OCI-LY7 (cell line): Measurements from ENCODE around the gene LMX1A. TPM values are rescaled to one million over a fixed set of nuclear protein-coding genes. Genes with fewer than 3 reads are reported as not detected.

Experiments
- BruUV-seq: library from RNA; stranded (reverse); fragments of 400-500 nt; replicated peaks from 2 replicates; lab custom pipeline; 2021; lab: Mats Ljungman, UMichigan
- CTCF ChIA-PET: fragments of 300-600 bp; sonication (Branson Sonifier 250); formaldehyde crosslinking; loops from one replicate; lab custom pipeline; 2022; ENCODE audit warnings: antibody characterized with exemption; ENCODE audit not compliant: unreplicated experiment; lab: Charles Lee
- POLR2A ChIA-PET: fragments of 300-600 bp; sonication (Branson Sonifier 250); formaldehyde crosslinking; loops from one replicate; lab custom pipeline; 2022; ENCODE audit warnings: antibody characterized with exemption; lab: Charles Lee
- DNase-seq: peaks from one replicate; pipeline ENCODE4 v3.0.0-alpha.2; 2015; ENCODE audit warnings: low spot score
- H2AFZ ChIP-seq: fragments of 200-600 bp; sonication (generic), shearing (Covaris generic); 2 replicates; pipeline ENCODE4 v1.6.1; 2014; ENCODE audit warnings: mild to moderate bottlenecking, antibody characterized with exemption, low read length, moderate library complexity
- H3K27ac ChIP-seq: fragments of 200-600 bp; sonication (generic); 2 replicates; pipeline ENCODE4 v1.5.1; 2014; ENCODE audit warnings: mixed run types, low read depth, mild to moderate bottlenecking, moderate library complexity, low read length, inconsistent platforms; ENCODE audit not compliant: poor library complexity, severe bottlenecking
- H3K36me3 ChIP-seq: fragments of 200-600 bp; sonication (generic); 2 replicates; pipeline ENCODE4 v1.6.1; 2014; ENCODE audit warnings: mild to moderate bottlenecking, antibody characterized with exemption, low read length, moderate library complexity, mixed read lengths; ENCODE audit not compliant: insufficient read depth
- H3K4me1 ChIP-seq: fragments of 200-600 bp; sonication (generic); 2 replicates; pipeline ENCODE4 v1.5.1; 2014; ENCODE audit warnings: mild to moderate bottlenecking, low read length; ENCODE audit not compliant: insufficient read depth, poor library complexity, severe bottlenecking
- H3K4me2 ChIP-seq: fragments of 200-600 bp; sonication (generic); 2 replicates; pipeline ENCODE4 v1.6.1; 2014; ENCODE audit warnings: mild to moderate bottlenecking, low read length
- H3K4me3 ChIP-seq: fragments of 200-600 bp; sonication (generic); 2 replicates; pipeline ENCODE4 v1.5.1; 2014; ENCODE audit warnings: mild to moderate bottlenecking, low read depth, low read length; ENCODE audit not compliant: poor library complexity, severe bottlenecking
- H3K79me2 ChIP-seq: fragments of 200-600 bp; sonication (generic); 2 replicates; pipeline ENCODE4 v1.6.1; 2016; ENCODE audit warnings: low read depth, mild to moderate bottlenecking, low read length, moderate library complexity, mixed read lengths; ENCODE audit not compliant: insufficient read depth
- H3K9me2 ChIP-seq: fragments of 200-600 bp; sonication (generic); 2 replicates; pipeline ENCODE4 v1.6.1; 2016; ENCODE audit warnings: mild to moderate bottlenecking, low read length, mixed read lengths; ENCODE audit not compliant: insufficient read depth
- H3K9me3 ChIP-seq: fragments of 200-600 bp; sonication (generic); 2 replicates; pipeline ENCODE4 v1.6.1; 2014; ENCODE audit warnings: mild to moderate bottlenecking, mixed run types, low read length, mixed read lengths
- H4K20me1 ChIP-seq: fragments of 200-600 bp; sonication (generic); 2 replicates; pipeline ENCODE4 v1.6.1; 2014; ENCODE audit warnings: mild to moderate bottlenecking, antibody characterized with exemption, low read length, moderate library complexity, mixed read lengths; ENCODE audit not compliant: insufficient read depth
- CTCF ChIP-seq: fragments of 200-600 bp; sonication (generic); conservative IDR thresholded peaks from 2 replicates; pipeline ENCODE4 v1.5.1; 2014; ENCODE audit warnings: mild to moderate bottlenecking, antibody characterized with exemption, low read length, moderate library complexity, mixed read lengths
- EZH2phosphoT487 ChIP-seq: fragments of 200-600 bp; sonication (generic); IDR thresholded peaks from 2 replicates; pipeline ENCODE4 v1.6.1; 2018; ENCODE audit warnings: low read depth, borderline replicate concordance, mild to moderate bottlenecking, mixed run types, antibody characterized with exemption, low read length, moderate library complexity, mixed read lengths
- intact Hi-C: fragments of 100-400 bp; cut with micrococcal nuclease; formaldehyde crosslinking; loops from one replicate; pipeline ENCODE4 v1.10.0; 2022; ENCODE audit not compliant: unreplicated experiment
- total RNA-seq, 2 experiments: library from RNA; depleted of rRNA in 1 of 2; stranded (reverse); fragments of >200 nt in 1 of 2; shearing (Covaris generic) in 1 of 2; gene quantifications; 2 replicates each; pipeline ENCODE4 v1.2.3, GENCODE V29; 2014 to 2022

The LMX1A gene
- total RNA-seq, 2 experiments from 2014 or later: not detected

GRCh38 chr1:165298203-165298820 lies 58.2 kb downstream of the LMX1A start:
- Histone ChIP-seq H3K79me2 (no peaks in the 10 kb centered on the region), H3K4me2 (no peak overlapping the region), H3K36me3 (no peaks in the 10 kb centered on the region), H4K20me1 (no peaks in the 10 kb centered on the region), H2AFZ (no peak overlapping the region), H3K4me3 (no peak overlapping the region), H3K9me3 (no peaks in the 10 kb centered on the region), H3K9me2 (no peaks in the 10 kb centered on the region), H3K4me1 (no peaks in the 10 kb centered on the region), H3K27ac (no peak overlapping the region)
- DNase-seq: no peak
- TF ChIP-seq EZH2phosphoT487 (no peak), CTCF (no peak)
- intact Hi-C loops: no loop called here
- ChIA-PET CTCF (no interaction called here), POLR2A (no interaction called here)
- BruUV-seq: no TSS peak

- H2AFZ ChIP-seq: no peak overlapping the region
- intact Hi-C loops: no loop called here
- H3K4me3 ChIP-seq: no peak overlapping the region
- ChIA-PET POLR2A (no interaction called here), CTCF (no interaction called here)
- H3K27ac ChIP-seq: no peak overlapping the region
- TF ChIP-seq EZH2phosphoT487 (no peak), CTCF (no peak)
- no peak for DNase-seq
- H3K9me2 ChIP-seq: no peaks in the 10 kb centered on the region
- no peaks in the 10 kb centered on the region for H4K20me1 ChIP-seq
- no peaks in the 10 kb centered on the region for H3K79me2 ChIP-seq
- H3K9me3 ChIP-seq: no peaks in the 10 kb centered on the region
- H3K4me1 ChIP-seq: no peaks in the 10 kb centered on the region
- no TSS peak for BruUV-seq
- H3K36me3 ChIP-seq: no peaks in the 10 kb centered on the region
- H3K4me2 ChIP-seq: no peak overlapping the region
These were observed 60.3 kb downstream of the LMX1A start for GRCh38 chr1:165296205-165296604.

- Histone ChIP-seq H3K9me3 (no peaks in the 10 kb centered on the region), H3K27ac (no peak overlapping the region), H2AFZ (no peak overlapping the region), H3K79me2 (no peaks in the 10 kb centered on the region), H3K4me2 (no peak overlapping the region), H3K4me3 (no peak overlapping the region), H4K20me1 (no peaks in the 10 kb centered on the region), H3K36me3 (no peaks in the 10 kb centered on the region), H3K4me1 (no peaks in the 10 kb centered on the region), H3K9me2 (no peaks in the 10 kb centered on the region)
- DNase-seq: no peak
- no TSS peak for BruUV-seq
- ChIA-PET POLR2A (no interaction called here), CTCF (no interaction called here)
- TF ChIP-seq EZH2phosphoT487 (no peak), CTCF (peak; percentile 47; the same call in 1 of the 2 replicates)
- intact Hi-C loops: no loop called here
These were observed 66.4 kb downstream of the LMX1A start for GRCh38 chr1:165290148-165290547.
